Tibial nerve (tissue), 4 donors: ENCODE measurements around the gene C19orf18. TPM values are rescaled to one million over a fixed set of nuclear protein-coding genes. Genes with fewer than 3 reads are reported as not detected.

Experiments
- total RNA-seq, 4 donors: library from RNA; depleted of rRNA; stranded (reverse); fragments of >200 nt; gene quantifications; one replicate each; pipeline ENCODE4 v1.1.0, GENCODE V29; 2016

C19orf18 gene
- total RNA-seq, 4 donors from 2014 or later: 0.66 TPM; not detected in 3

Other genes starting within 250 kb of the C19orf18 start
- gene ZNF671, start 246.9 kb downstream of the C19orf18 start, total RNA-seq: 1 to 10 TPM; 1.5 to 3.1 (median 2.5) TPM
- gene ZNF776, start 227.7 kb downstream of the C19orf18 start, total RNA-seq: 10 to 100 TPM; 10.8 to 18.4 (median 12.6) TPM
- 10 to 100 TPM in 3 of 4 donors, 1 to 10 TPM in 1; 7.9 to 18.8 (median 13.4) TPM for gene ZNF586, start 204.9 kb downstream of the C19orf18 start, total RNA-seq
- gene ZNF552, start 159.6 kb downstream of the C19orf18 start, total RNA-seq: 10 to 100 TPM in 2 of 4 donors, 1 to 10 TPM in 2; 4.2 to 19.5 (median 10.5) TPM
- gene ZNF587B, start 144.2 kb downstream of the C19orf18 start, total RNA-seq: 10 to 100 TPM in 2 of 4 donors, 1 to 10 TPM in 2; 8.5 to 14.9 (median 10.1) TPM
- gene ZNF587, start 124.7 kb downstream of the C19orf18 start, total RNA-seq: 10 to 100 TPM; 21.0 to 34.8 (median 28.3) TPM
- gene ZNF814, start 85.5 kb downstream of the C19orf18 start, total RNA-seq: 10 to 100 TPM in 2 of 4 donors, 1 to 10 TPM in 2; 4.6 to 32.3 (median 8.2) TPM
- gene ZNF417, start 57.9 kb downstream of the C19orf18 start, total RNA-seq: 10 to 100 TPM; 10.3 to 18.0 (median 14.4) TPM
- gene ZNF418, start 39.1 kb downstream of the C19orf18 start, total RNA-seq: 1 to 10 TPM; 2.1 to 6.1 (median 3.3) TPM
- 1 to 10 TPM; 2.6 to 6.3 (median 3.6) TPM for gene ZNF256, start 26.8 kb downstream of the C19orf18 start, total RNA-seq
- gene ZNF606, start 28.3 kb upstream of the C19orf18 start, total RNA-seq: 10 to 100 TPM; 24.6 to 44.4 (median 37.7) TPM
- 1 to 10 TPM in 1 of 4 donors, not detected in 3; 1.5 TPM for gene ZSCAN1, start 59.5 kb upstream of the C19orf18 start, total RNA-seq
- 10 to 100 TPM in 1 of 4 donors, 1 to 10 TPM in 3; 6.7 to 11.1 (median 9.5) TPM for gene ZNF135, start 84.7 kb upstream of the C19orf18 start, total RNA-seq
- gene ZSCAN18, start 123.7 kb upstream of the C19orf18 start, total RNA-seq: 100 to 1,000 TPM; 109 to 158 (median 129) TPM
- 10 to 100 TPM in 2 of 4 donors, 1 to 10 TPM in 2; 9.3 to 14.0 (median 9.9) TPM for gene ZNF329, start 176.3 kb upstream of the C19orf18 start, total RNA-seq
- 10 to 100 TPM; 27.3 to 38.8 (median 33.8) TPM for gene ZNF274, start 208.5 kb upstream of the C19orf18 start, total RNA-seq